Right lobe of liver (tissue), 4 donors: ENCODE measurements around the gene GABPB2.

ENCODE experiments used
- POLR2A ChIP-seq: fragments of 450-650 bp; IDR thresholded peaks from one replicate; pipeline ENCODE4 v1.6.1; 2017; ENCODE audit warnings: antibody characterized with exemption, mild to moderate bottlenecking
- TF ChIP-seq, protein P1 (sequence below), 4 donors: fragments of 200-600 bp in 3 of 4; fragments of 450-650 bp in 1 of 4; IDR thresholded peaks; one replicate each; pipeline versions ENCODE4 v1.5.1 to v1.8.0; 2016 to 2022; ENCODE audit warnings: antibody characterized with exemption in 4 of 4, mild to moderate bottlenecking in 2 of 4
- donor health status: DM: no; HTN: no; CAD: no.
- donor health status: DM: no; HTN: no; CAD: no.
- donor health status: DM: no; HTN: yes; CAD: no.

GRCh38 chr1:151164732-151165280 lies 94.2 kb downstream of the GABPB2 start:
- TF ChIP-seq, protein P1, sequence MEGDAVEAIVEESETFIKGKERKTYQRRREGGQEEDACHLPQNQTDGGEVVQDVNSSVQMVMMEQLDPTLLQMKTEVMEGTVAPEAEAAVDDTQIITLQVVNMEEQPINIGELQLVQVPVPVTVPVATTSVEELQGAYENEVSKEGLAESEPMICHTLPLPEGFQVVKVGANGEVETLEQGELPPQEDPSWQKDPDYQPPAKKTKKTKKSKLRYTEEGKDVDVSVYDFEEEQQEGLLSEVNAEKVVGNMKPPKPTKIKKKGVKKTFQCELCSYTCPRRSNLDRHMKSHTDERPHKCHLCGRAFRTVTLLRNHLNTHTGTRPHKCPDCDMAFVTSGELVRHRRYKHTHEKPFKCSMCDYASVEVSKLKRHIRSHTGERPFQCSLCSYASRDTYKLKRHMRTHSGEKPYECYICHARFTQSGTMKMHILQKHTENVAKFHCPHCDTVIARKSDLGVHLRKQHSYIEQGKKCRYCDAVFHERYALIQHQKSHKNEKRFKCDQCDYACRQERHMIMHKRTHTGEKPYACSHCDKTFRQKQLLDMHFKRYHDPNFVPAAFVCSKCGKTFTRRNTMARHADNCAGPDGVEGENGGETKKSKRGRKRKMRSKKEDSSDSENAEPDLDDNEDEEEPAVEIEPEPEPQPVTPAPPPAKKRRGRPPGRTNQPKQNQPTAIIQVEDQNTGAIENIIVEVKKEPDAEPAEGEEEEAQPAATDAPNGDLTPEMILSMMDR (IDR thresholded peaks at IDR 0.05) = no peak
- peak; percentile 34 for TF ChIP-seq POLR2A
